Frontal cortex (tissue), 4 donors: ENCODE data around the gene ASPHD2. TPM values are rescaled to one million over a fixed set of nuclear protein-coding genes. Genes with fewer than 3 reads are reported as not detected.
A peak's percentile ranks its signal among the peaks of the same experiment; 100 is the strongest.
"Not testable (repeated sequence)": the region's sequence is repeated elsewhere in the genome, so short reads cannot be mapped to it uniquely, and the experiment has no call there.

ENCODE experiments used
- DNase-seq, 2 donors: peaks; one replicate each; pipeline ENCODE4 v3.0.0; 2012; ENCODE audit warnings: low spot score in 2 of 2
- FAIRE-seq: peaks from 2 replicates; lab custom pipeline; 2012; peaks lifted over from hg19 to GRCh38; lab: Jason Lieb, UNC
- total RNA-seq: library from RNA; depleted of rRNA; stranded (reverse); fragments of >200 nt; gene quantifications from one replicate; pipeline ENCODE4 v1.2.3, GENCODE V29; 2014
- donor health status: control.
- donor health status: control.
- donor health status: control.

ASPHD2 gene
- 14.3 TPM for total RNA-seq

DNA sequence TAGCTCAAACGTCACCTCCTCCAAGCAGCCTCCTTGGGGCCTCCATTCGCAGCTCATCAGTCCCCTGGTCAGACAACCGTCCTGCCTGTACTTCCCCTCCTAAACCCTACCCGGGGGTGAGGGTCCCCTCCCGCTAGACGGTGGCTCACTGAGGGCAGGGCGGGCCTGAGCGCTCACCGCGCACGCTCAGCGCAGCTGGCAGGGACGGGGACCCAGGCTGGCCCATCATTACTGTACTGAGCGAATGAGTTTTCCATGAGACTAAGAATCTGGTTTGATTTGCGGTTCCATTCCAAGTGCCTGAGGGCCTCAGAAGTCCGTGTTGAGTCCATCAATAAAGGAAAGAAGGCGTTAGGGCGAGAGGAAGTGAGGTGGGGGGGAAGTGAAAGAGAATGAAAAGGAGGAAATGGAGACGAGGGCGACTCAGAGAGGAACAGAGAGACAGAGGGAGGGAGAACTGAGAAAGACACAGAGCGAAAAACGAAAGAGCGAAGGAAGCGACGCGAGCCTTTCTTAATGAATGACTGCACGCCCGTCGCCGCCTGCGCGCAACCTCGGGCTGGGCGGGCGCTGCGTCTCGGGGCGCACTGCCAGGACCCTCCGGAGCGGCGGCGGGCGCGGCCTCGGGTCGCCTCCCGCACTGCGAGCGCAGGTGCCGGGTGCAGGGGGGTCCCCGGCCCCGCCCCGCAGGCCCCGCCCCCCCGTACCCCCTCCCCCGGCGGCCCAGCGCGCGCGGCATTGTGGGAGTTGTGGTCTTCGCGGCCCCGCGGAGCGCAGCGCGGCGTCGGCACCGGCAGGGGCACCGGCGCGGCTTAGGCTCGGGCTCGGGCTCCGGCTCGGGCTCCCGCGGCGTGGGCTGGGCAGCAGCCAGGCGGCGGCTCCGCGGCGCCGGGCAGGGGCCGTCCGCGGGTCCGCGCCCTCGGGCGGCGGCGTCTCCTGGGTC is at the start of gene ASPHD2:
Gene ASPHD2 (plus strand): TSS at position 746 of the 943 bp plus-strand sequence. CDS start 4,356 bp downstream, outside the sequence.
- FAIRE-seq, result no peak
- peak; percentile 73 to 85 for DNase-seq

- FAIRE-seq, result no peak
- no peak for DNase-seq
These were observed 48.8 kb upstream of the ASPHD2 start for GRCh38 chr22:26380072-26380830.

- no peak for FAIRE-seq
These were observed 46.3 kb upstream of the ASPHD2 start for GRCh38 chr22:26382782-26383181.

DNA sequence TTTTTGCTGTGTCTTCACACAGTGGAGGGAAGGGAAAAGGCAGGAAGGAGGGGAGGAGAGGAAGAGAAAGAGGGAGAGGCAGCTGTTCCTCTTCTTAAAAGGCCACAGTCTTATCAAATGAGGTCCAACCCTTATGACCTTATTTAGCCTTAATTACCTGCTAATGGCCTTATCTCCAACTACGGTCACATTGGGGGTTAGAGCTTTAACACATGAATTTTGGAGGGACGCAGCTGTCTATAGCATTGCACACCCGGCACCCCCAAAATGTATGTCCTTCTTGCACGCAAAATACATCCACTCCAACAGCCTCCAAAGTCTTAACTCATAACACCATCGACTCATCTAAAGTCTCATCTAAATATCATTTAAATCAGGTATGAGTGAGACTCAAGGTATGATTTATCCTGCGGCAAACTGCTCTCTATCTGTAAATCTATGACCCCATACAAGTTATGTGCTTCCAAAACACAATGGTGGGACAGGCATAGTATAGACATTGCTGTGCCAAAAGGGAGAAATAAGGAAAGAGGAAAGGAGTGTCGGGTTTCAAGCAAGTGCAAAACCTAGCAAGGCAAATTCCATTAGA is 45.0 kb upstream of the ASPHD2 start:
- DNase-seq (no peak), FAIRE-seq (no peak)

More at GRCh38 chr22:26382782-26383181, 46.3 kb upstream of the ASPHD2 start:
- DNase-seq, result no peak

- FAIRE-seq (no peak), DNase-seq (no peak)
These were observed 43.9 kb upstream of the ASPHD2 start for GRCh38 chr22:26385164-26385563.

DNA sequence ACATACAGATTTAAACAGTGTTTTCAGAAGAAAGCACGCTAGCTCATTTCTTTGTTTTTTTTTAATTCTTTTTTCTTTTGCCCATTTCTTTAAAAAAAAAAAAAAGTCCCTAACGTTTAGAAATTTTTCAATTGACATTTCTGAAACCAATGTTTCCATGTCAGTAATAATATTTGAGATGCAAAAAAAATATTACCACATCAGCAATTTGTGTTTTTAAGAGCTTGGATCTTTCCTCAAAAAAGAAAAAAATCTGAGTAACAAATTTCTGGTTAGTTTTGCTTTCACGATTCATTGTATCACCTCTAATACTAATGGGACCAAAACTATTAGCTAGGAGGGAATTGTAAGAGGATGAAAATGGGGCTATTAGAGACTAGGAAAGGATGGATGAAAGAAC is 39.9 kb upstream of the ASPHD2 start:
- FAIRE-seq, result peak; percentile 15
- no peak for DNase-seq

- DNase-seq (no peak), FAIRE-seq (no peak)
These were observed 38.0 kb upstream of the ASPHD2 start for GRCh38 chr22:26391091-26391490.

DNA sequence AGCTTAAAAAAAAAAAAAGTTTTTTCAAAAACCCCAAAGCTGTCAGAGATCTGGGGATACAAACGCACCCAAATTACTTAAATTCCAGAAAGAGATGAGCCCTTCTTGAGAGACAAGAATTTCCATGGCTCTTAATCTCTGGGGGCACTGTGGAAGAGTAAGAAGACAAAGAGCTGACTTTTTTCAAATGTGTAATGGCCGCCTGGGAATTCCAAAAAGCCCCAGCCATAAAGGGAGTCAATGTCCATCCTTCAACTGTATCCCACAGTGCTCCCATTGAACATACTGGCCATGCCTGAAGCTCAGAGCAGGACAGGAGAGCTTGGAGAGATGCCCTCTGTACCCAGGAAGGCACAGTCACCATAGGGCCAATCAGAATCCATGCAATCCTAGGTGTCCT is 37.4 kb upstream of the ASPHD2 start:
- no peak for DNase-seq
- no peak for FAIRE-seq

DNA sequence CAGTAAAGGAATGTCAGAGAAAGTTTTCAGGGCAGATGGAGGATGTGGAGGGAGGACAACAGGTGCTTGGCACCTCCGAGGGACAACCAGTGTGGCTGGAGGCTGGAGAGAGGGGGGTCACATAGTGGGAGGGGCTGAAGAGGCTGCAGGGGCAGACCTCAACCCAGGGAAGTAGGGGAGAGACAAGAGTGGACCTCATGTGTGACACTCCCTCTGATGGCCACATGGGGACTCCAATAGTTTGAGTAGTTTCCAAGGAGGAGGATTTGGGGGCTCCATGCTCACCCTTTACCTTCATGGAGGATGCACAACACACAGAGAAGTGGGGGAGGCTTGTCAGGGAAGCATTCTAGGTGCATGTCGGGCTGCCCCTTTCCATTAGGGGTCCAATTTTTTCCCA is 35.1 kb upstream of the ASPHD2 start:
- no peak for FAIRE-seq
- no peak for DNase-seq

DNA sequence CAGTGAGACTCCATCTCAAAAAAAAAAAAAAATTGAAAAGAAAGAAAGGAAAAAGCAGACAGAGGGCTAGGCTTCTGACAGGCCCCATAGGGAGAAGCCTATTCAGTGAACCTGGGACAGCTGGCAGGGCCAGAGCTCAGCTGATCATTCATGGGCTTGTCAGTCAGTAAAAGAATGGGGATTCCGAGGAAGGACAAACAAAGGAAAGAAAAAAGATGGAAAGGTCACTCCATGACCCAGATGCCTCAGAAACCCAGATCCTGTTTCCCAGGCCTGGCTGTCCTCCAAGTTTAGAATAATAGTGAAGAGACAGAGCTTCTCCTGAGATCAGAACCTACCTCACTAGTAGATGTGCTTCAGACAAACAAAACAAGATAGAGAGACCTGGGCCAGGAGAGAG is 34.3 kb upstream of the ASPHD2 start:
- FAIRE-seq, result no peak
- DNase-seq, result no peak

GRCh38 chr22:26395926-26396325 is 33.1 kb upstream of the ASPHD2 start:
- FAIRE-seq, result no peak
- DNase-seq, result no peak

DNA sequence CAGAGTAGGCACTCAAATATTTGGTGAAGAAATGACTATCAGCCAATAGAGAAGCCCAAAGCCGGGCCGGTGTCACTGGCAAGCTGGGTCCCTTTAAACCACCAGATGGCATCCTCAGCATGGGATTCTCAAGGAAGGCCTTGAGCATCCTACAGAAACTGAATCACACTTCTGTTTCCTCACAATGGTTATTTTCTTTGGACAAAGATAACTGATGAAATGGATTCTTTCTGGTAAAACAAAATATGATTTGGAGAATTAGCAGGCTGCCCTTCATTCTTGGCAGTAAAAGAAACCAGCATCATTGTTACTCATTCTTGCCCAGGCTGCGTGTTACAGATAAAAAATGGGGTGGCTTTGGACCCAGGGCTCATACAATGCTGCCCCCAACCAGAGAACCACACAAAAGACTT is 30.3 kb upstream of the ASPHD2 start:
- DNase-seq (peak; percentile 15 to 48), FAIRE-seq (no peak)

- no peak for FAIRE-seq
- no peak for DNase-seq
These were observed 29.8 kb upstream of the ASPHD2 start for GRCh38 chr22:26399289-26399688.

GRCh38 chr22:26401726-26402125 is 27.3 kb upstream of the ASPHD2 start:
- FAIRE-seq, result no peak
- no peak for DNase-seq

- no peak for FAIRE-seq
- no peak for DNase-seq
These were observed 24.1 kb upstream of the ASPHD2 start for GRCh38 chr22:26404851-26405421.

GRCh38 chr22:26406118-26406517 is 22.9 kb upstream of the ASPHD2 start:
- no peak for FAIRE-seq
- DNase-seq, result no peak

DNA sequence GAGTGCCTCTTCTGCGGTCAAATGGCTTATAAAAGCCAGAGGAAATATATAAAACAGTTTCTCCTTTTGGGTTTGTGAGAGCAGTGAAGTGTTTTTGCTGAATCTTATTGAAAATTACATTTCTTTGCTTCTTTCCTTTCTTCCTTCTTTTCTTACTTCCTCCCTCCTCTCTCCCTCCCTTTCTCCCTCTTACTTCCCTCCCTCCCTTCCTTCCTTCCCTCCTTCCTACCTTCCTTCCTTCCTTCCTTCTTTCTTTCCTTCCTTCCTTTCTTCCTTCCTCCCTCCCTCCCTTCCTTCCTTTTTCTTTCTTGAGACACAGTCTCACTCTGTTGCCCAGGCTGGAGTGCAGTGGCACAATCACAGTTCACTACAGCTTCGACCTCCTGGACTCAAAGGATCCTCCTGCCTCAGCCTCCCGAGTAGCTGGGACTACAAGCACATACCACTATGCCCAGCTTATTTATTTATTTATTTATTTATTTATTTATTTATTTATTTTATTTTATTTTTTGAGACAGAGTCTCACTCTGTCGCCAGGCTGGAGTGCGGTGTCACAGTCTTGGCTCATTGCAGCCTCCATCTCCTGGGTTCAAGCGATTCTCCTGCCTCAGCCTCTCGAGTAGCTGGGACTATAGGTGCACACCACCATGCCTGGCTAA is 20.4 kb upstream of the ASPHD2 start:
- not testable (repeated sequence) for DNase-seq, FAIRE-seq

DNA sequence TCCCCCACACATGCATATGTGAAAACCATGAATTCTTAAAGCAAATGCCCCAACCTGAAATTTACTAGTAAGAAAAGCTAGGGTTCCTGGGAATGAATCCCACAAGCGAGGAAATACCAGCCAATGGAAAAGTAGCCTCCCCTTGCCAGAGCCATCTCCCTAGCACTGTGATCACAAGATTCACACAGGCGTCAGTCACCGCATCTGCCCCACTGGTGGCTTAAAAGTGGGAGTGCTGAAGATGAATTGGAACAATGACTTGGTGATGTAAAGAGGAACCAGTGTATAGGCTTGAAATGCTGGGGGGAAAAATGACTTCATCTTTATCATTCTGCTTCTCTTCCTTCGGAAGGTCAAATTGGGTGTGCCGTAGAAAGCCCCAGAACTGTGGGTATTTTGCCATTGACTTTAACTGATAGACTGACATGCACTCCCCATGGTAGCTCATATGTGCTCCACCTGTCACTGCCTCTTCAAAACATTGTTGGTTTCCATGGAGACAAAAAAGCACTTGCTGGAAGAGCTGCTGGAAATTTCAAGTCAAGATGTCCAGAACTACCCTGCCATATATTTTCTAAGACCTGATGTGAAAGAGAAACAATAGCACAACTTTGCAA is 19.2 kb upstream of the ASPHD2 start:
- DNase-seq (no peak), FAIRE-seq (no peak)

GRCh38 chr22:26410386-26410785 is 18.7 kb upstream of the ASPHD2 start:
- DNase-seq (no peak), FAIRE-seq (no peak)
